Vagina (tissue), 2 donors: ENCODE data around the gene SCG2. TPM values are rescaled to one million over a fixed set of nuclear protein-coding genes. Genes with fewer than 3 reads are reported as not detected.

Experiments used
- DNase-seq, 2 donors: peaks; one replicate each; pipeline ENCODE4 v3.0.0-alpha.2; 2017; ENCODE audit errors: extremely low spot score in 2 of 2
- H3K27ac ChIP-seq: fragments of 200-600 bp; sonication (generic); one replicate; pipeline ENCODE4 v1.5.1; 2019
- H3K27me3 ChIP-seq: fragments of 200-600 bp; sonication (generic); one replicate; pipeline ENCODE4 v1.5.1; 2019
- H3K36me3 ChIP-seq, 2 donors: fragments of 200-600 bp; sonication (generic); one replicate each; pipeline ENCODE4 v1.5.1; 2017 to 2019
- H3K4me1 ChIP-seq: fragments of 200-600 bp; sonication (generic); one replicate; pipeline ENCODE4 v1.5.1; 2019
- H3K4me3 ChIP-seq, 2 donors: fragments of 200-600 bp; sonication (generic); 1 replicate in 1 of 2; 2 replicates in 1 of 2; pipeline ENCODE4 v1.5.1; 2016 to 2019
- H3K9me3 ChIP-seq: fragments of 200-600 bp; sonication (generic); one replicate; pipeline ENCODE4 v1.5.1; 2019
- POLR2A ChIP-seq, 2 donors: fragments of 450-650 bp; IDR thresholded peaks; one replicate each; pipeline ENCODE4 v1.6.1; 2017; ENCODE audit warnings: antibody characterized with exemption in 2 of 2, mild to moderate bottlenecking in 2 of 2, moderate library complexity in 2 of 2
- POLR2AphosphoS5 ChIP-seq, 2 donors: sonication (generic); formaldehyde crosslinking; IDR thresholded peaks; one replicate each; pipeline ENCODE4 v1.9.0; 2017; ENCODE audit warnings: antibody characterized with exemption in 2 of 2, mild to moderate bottlenecking in 2 of 2, low read depth in 1 of 2; ENCODE audit not compliant: insufficient read depth in 1 of 2
- intact Hi-C: fragments of 100-400 bp; cut with DNase I; formaldehyde crosslinking; loops from one replicate; pipeline ENCODE4 v1.15.1; 2023
- total RNA-seq: library from RNA; depleted of rRNA; stranded (reverse); fragments of >200 nt; gene quantifications from one replicate; pipeline ENCODE4 v1.2.3, GENCODE V29; 2016
- TF ChIP-seq, protein P1 (sequence below), 3 experiments: fragments of 450-650 bp in 2 of 3; fragments of 200-600 bp in 1 of 3; sonication (generic) in 1 of 3; IDR thresholded peaks; one replicate each; pipeline ENCODE4 v1.5.1; 2017 to 2019; ENCODE audit warnings: antibody characterized with exemption in 3 of 3, mild to moderate bottlenecking in 2 of 3, moderate library complexity in 2 of 3

SCG2 gene
- total RNA-seq, 1 donor from 2014 or later, result 13.3 TPM

DNA sequence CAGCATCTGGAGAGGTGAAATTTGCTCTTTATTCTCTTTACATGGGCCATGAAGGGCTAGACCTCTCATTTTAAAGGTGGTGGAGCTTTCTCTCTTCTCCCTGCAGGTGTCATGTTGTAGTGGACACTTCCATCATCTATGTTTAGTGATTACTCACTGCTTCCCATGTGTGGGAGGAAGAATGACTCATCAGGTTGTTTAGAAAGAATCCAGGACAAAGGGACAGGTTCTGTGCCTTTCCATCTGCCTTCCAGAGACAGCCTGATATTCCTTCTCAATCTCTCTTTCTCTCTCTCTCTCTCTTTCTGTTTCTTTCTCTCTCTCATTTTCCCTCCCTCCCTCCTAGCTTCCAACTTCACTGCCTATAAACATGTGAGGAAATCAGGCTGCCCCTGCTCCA is 38.7 kb downstream of the SCG2 start:
- no peak for DNase-seq
- Histone ChIP-seq H3K4me3 (no peak overlapping the region), H3K9me3 (no peaks in the 10 kb centered on the region), H3K36me3 (no peaks in the 10 kb centered on the region), H3K27ac (no peak overlapping the region), H3K4me1 (no peaks in the 10 kb centered on the region), H3K27me3 (no peaks in the 10 kb centered on the region)
- intact Hi-C loops, result no loop called here
- TF ChIP-seq POLR2AphosphoS5 (IDR thresholded peaks at IDR 0.05; ENCODE audit: insufficient read depth in 1 of 2, low read depth in 1 of 2), result no peak

DNA sequence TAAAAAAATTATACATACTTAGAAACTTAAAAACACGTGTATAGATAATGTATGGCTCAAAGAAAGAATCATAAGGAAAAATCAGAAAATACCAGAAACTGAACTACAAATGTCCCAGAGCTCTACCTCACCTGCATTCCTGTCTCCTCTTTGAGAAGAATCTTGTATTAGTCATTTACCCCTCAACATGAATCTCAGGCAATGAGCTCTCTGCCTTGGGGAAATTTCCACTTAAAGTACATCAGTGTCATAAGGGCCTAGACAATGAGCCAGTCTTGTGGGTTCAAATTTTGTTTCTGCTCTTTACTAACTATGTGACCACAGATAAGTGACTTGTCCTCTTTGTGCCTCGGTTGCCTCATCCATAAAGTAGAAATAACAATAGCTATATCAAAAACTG is 40.1 kb downstream of the SCG2 start:
- H3K4me1 ChIP-seq, result no peaks in the 10 kb centered on the region
- H3K27me3 ChIP-seq, result no peaks in the 10 kb centered on the region
- intact Hi-C loops, result no loop called here

DNA sequence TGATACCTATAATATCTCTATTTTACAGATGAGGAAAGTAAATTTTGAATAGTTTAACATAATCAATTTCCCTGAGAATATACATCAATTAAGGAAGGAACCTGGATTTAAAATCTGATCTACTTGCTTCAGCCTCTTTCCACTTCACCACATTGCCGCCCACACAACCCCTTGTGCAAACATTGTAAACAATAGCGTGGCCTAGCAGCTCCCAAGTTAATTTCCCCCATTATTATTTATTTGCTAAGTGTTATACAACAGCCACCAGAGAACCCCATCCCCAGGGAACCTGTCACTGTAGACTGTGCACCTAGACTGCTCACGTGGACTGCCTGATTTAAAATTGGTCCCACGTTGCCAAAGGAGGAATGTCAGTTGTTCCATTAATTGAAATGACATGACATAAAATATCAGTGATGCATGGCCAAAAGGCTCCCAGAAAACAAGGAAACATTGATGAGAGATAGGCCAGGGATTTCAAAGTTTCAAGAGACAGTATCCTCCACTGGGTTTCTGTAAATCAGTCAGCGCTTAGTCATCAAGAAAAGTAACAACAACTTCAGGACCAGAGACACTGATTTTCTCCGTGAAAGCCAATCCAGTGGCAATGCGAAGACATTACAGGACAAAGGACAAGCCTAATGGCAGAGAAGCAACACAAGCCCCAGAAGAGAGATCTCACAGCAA is 41.3 kb downstream of the SCG2 start:
- intact Hi-C loops, result no loop called here
- Histone ChIP-seq H3K27ac (no peak overlapping the region), H3K4me3 (no peak overlapping the region), H3K4me1 (no peaks in the 10 kb centered on the region), H3K27me3 (no peaks in the 10 kb centered on the region), H3K9me3 (no peaks in the 10 kb centered on the region), H3K36me3 (no peaks in the 10 kb centered on the region)
- DNase-seq, result no peak
- TF ChIP-seq POLR2A (IDR thresholded peaks at IDR 0.05) (no peak), POLR2AphosphoS5 (IDR thresholded peaks at IDR 0.05; ENCODE audit: insufficient read depth in 1 of 2, low read depth in 1 of 2) (no peak)
- TF ChIP-seq, protein P1, sequence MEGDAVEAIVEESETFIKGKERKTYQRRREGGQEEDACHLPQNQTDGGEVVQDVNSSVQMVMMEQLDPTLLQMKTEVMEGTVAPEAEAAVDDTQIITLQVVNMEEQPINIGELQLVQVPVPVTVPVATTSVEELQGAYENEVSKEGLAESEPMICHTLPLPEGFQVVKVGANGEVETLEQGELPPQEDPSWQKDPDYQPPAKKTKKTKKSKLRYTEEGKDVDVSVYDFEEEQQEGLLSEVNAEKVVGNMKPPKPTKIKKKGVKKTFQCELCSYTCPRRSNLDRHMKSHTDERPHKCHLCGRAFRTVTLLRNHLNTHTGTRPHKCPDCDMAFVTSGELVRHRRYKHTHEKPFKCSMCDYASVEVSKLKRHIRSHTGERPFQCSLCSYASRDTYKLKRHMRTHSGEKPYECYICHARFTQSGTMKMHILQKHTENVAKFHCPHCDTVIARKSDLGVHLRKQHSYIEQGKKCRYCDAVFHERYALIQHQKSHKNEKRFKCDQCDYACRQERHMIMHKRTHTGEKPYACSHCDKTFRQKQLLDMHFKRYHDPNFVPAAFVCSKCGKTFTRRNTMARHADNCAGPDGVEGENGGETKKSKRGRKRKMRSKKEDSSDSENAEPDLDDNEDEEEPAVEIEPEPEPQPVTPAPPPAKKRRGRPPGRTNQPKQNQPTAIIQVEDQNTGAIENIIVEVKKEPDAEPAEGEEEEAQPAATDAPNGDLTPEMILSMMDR (IDR thresholded peaks at IDR 0.05), result no peak

More for the DNA sequence above, 40.1 kb downstream of the SCG2 start:
- no peaks in the 10 kb centered on the region for H3K36me3 ChIP-seq
- H3K27ac ChIP-seq, result no peak overlapping the region
- H3K4me3 ChIP-seq, result no peak overlapping the region
- TF ChIP-seq, protein P1 (IDR thresholded peaks at IDR 0.05), result no peak
- TF ChIP-seq POLR2A (IDR thresholded peaks at IDR 0.05) (no peak), POLR2AphosphoS5 (IDR thresholded peaks at IDR 0.05; ENCODE audit: insufficient read depth in 1 of 2, low read depth in 1 of 2) (no peak)
- DNase-seq, result no peak
- no peaks in the 10 kb centered on the region for H3K9me3 ChIP-seq

DNA sequence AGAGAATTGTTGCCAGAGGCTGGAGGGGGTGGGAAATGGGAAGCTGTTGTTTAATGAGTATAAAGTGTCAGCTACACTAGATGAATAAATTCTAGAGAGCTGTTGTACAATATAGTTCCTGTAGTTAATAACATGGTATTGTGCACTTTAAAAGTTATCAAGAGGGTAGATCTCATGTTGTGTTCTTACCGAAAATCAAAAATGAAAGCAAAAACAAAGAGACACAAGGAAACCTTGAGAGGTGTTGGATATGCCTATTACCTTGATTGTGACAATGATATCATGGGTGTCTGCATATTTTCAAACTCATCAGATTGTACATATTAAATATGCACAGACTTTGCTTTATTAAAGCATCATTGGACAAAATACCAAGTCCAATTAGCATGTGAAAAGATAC is 43.2 kb downstream of the SCG2 start:
- H3K27ac ChIP-seq, result no peak overlapping the region
- no peaks in the 10 kb centered on the region for H3K36me3 ChIP-seq
- H3K27me3 ChIP-seq, result no peaks in the 10 kb centered on the region
- H3K9me3 ChIP-seq, result no peaks in the 10 kb centered on the region
- intact Hi-C loops, result no loop called here
- DNase-seq, result no peak
- no peak overlapping the region for H3K4me3 ChIP-seq
- TF ChIP-seq, protein P1 (IDR thresholded peaks at IDR 0.05), result no peak
- no peak for TF ChIP-seq POLR2A (IDR thresholded peaks at IDR 0.05)
- no peak for TF ChIP-seq POLR2AphosphoS5 (IDR thresholded peaks at IDR 0.05; ENCODE audit: insufficient read depth in 1 of 2, low read depth in 1 of 2)
- H3K4me1 ChIP-seq, result no peaks in the 10 kb centered on the region

DNA sequence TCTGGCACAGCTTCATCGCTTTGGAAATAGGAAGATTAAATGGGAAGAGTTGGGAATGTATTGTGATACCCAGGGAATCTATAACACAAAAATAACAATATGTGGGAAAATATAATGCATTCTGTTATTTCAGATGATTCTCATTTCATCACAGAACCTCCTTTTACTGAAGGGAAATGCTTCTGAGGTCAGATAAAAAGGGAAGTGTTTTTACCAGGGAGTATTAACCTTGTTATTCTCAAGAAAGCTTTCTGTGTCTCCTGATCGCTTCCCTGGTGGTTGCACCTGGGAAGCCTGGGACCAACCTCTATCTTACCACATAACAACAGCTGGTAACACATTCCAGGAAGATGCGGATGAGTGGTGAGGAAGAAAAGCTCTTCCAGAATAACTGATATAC is 47.2 kb downstream of the SCG2 start:
- Histone ChIP-seq H3K4me3 (no peak overlapping the region), H3K27me3 (no peaks in the 10 kb centered on the region), H3K4me1 (no peaks in the 10 kb centered on the region), H3K36me3 (no peaks in the 10 kb centered on the region), H3K9me3 (no peaks in the 10 kb centered on the region), H3K27ac (no peak overlapping the region)
- intact Hi-C loops, result no loop called here
- DNase-seq, result no peak
- TF ChIP-seq POLR2AphosphoS5 (IDR thresholded peaks at IDR 0.05; ENCODE audit: insufficient read depth in 1 of 2, low read depth in 1 of 2) (no peak), POLR2A (IDR thresholded peaks at IDR 0.05) (no peak)
- TF ChIP-seq, protein P1 (IDR thresholded peaks at IDR 0.05), result no peak
